HG02588 (cell line): Measurements from ENCODE around the gene NTNG2.

ENCODE experiments used
- ATAC-seq: cut with Tn5 transposase; IDR thresholded peaks from one replicate; pipeline ENCODE4 v1.9.1; 2021; ENCODE audit warnings: mild to moderate bottlenecking, moderate library complexity; ENCODE audit not compliant: unreplicated experiment

The NTNG2 gene

DNA sequence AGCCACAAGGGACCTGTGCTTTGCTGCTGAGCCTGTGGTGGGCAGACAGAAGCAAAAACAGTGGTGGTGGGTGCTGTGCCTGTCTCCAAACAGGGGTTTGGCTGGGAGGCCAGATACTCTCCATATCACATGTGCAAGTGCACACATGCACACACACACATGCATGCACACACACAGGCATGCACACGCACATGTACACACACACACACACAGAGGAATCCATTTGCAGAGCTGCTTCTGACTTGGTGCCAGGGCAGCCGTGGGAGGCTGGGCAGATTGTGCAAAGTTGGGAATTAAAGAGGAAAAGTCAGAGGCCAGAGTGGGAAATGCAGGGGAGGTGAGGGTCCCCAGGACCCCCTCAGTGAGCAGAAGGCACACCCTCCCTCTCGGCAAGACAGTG is 71.3 kb downstream of the NTNG2 start:
- no peak for ATAC-seq

DNA sequence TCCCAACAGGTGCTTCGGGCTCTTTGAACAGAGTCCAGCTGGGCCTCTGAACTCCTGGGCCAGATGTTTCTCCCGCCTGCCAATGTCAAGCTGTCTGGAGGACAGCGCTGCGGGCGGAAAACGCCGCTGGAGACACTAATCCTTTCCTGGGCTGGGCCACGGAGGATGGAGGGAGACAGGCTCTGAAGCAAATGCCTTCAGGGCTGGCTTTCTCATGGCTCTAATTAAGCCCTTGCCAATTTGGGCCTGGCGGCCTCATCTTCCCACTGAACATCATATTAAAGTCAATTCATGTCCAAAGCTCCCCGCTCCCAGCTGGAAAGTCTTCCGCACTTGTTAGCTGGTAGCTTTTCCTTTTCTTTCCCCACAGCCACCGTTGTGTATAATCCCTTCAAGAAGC is 72.7 kb downstream of the NTNG2 start:
- ATAC-seq: no peak

DNA sequence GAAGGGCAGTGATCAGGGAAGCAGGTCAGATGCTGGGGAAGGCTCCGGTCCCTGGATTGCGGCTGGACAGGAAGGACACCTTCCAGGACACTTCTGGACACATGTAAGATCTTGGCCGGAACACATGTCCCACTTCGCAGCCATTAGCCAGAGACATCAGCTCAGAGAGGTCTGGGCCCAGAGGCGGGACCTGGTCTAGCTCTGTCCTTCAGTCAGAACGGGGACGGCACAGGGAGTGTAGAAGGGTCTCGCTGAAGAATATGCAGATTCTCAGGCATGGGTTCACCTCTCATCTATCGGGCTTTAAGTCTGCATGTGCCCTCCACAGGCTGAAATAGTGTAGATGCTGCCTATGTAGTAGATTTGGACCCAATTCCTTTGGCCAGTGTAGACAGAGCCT is 73.3 kb downstream of the NTNG2 start:
- ATAC-seq: no peak

DNA sequence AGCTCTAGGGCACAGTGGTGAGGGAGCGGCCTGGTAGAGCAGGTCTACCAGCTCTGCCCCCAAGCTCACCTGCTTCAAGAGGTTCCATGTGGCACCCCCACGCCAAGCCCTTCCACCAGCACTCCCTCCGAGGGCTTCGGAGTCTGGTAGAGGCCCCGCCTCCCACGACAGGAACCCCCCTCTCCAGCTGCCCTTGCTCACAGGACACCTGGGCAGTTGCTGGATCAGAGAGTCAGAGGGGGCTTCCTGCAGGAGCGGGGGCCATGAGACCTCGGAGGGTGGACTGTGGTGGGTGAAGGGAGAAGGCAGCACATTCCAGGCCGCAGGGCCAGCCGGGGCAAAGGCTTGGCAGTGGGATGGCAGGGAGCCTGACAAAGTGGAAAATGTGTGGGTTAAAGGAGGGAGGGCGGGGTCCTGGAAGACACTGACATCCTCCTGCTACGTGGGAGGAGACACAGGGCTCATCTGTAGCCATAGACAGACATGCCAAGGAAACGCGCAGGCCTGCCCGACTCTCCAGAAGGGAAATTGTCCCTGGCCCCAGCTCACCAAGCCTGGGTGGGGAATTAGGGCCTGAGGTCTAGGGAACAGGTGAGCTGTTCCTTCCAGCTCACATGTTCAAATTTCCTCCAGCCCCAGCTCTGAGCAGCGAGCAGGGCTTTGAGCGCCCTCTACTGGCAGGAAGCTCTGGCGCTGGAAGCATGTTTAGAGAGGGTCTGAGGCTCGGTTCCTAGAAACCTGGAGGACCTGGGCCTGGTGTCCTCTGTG is 74.2 kb downstream of the NTNG2 start:
- no peak for ATAC-seq

DNA sequence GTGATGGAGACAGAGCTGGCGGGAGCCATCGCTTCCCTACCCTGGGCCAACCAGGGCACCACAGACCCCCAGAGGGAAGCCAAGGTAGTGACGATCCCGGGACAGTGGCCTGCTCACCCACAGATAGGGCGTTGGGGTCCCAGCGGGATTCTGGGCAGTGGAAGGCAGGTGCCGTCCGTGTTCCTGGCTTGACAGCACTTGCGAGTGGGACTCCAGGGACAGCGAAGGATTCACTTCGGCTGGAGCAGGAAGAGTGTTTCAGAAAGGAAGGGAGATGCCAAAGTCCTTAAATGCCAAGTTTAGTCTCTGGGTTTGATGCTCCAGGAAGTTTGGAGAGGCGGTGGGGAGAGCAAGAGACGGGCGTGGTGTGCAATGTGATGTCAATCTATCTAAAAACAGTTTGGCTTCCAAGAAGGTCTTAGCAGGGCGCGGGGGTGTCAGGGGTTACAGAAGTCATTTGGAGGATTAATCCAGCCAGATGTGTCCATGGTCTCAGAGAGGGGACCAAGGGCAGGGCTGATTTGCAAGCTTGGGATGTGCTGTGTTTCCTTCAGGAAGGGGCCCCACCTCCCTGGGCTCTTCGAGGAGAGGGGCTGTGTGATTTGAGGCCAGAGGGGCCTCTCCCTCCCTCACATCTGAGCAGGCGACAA is 74.9 kb downstream of the NTNG2 start:
- ATAC-seq: no peak

DNA sequence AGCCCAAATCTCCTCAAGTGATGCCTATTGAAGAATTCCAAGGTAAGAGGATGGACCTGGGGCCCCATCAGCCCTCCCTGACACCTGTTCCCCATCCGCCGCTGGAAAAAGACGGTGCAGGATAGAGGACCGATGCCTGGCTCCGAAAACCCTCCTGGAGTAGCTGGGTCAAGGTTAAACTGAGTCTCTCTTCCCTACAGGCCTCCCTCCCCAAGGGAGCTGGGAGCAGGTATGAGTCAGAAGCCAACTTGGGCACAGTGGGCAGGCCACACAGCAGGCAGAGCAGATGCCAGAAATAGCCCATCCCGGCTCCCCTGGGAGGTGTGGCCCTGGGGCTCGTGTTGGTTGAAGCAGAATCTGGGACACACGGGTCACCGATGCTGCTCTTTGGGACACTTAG is 75.6 kb downstream of the NTNG2 start:
- ATAC-seq: no peak

DNA sequence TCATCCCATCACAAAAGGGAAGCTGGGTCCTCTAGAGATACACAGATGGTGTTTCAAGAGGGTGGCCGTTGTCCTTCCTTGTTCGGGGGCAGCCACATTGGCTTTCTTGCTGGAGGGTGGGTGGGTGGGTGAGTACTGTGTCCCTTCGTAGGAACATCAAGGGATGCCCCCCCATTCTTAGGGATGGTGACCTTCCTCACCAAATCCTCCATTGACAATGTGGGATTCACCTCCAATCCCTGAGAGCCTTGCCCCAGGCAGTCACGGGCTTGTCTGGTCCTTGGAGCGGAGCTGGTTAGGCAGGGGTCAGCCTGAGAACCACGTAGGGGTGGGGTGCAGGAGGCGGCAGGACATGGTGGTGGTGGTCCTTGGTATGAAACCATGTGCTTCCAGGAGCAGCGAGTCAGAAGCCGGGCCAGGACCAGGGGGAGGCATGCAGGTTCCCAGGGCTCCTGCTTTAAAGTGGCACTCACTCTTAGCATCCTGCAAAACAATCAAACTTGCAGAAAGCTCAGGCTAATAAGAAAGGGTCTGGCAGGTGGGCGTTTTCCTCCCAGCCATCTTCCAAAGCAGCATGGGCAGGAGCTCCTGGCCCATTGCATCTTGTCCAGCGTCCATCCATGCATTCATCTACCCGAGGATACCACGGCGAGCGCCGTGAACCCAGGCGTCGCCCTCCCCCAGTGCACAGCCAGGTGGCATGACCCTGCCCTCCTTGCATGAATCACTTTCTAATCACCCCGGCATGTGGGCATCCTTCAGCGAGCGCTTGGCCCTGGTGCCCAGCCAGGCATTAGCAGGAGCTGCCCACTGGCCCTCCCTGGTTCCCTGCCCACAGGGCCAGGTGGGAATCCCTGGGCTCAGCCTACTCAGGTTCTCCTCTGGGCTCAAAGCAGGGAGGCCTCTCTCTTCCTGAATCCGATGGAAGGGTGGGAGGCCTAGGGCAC is 76.4 kb downstream of the NTNG2 start:
- ATAC-seq: no peak

DNA sequence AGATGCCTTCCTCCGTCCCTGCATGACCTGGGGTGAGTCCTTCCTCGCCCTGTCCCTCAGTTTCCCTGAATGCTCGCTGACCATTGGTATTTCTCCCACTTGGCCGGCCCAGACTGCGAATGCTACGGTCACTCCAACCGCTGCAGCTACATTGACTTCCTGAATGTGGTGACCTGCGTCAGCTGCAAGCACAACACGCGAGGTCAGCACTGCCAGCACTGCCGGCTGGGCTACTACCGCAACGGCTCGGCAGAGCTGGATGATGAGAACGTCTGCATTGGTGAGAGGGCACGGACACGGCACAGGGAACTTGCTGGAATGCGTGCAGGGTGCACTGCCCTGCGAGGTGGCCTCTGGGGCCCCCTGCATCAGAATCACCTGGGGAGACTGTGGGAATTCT is 77.1 kb downstream of the NTNG2 start:
- no peak for ATAC-seq

DNA sequence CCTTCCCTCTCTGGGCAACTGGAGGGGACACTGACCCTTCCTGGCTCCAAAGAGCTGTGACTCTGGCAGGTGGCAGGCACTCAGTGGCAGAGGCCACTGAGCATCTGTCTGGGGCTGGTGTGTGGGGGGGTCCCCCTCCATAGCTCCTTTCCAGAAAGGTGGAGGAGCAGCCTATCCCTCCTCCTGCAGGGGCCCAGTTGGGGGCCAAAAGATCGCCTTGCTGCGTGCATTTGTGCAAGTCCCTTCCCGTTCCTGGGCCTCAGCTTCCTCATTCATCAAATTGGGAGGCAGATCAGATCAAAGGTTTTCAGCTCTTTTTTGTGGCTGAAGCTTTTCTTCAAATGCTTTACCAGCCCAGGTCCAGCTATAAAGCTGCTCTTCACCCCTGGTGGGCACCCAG is 77.7 kb downstream of the NTNG2 start:
- ATAC-seq: no peak

DNA sequence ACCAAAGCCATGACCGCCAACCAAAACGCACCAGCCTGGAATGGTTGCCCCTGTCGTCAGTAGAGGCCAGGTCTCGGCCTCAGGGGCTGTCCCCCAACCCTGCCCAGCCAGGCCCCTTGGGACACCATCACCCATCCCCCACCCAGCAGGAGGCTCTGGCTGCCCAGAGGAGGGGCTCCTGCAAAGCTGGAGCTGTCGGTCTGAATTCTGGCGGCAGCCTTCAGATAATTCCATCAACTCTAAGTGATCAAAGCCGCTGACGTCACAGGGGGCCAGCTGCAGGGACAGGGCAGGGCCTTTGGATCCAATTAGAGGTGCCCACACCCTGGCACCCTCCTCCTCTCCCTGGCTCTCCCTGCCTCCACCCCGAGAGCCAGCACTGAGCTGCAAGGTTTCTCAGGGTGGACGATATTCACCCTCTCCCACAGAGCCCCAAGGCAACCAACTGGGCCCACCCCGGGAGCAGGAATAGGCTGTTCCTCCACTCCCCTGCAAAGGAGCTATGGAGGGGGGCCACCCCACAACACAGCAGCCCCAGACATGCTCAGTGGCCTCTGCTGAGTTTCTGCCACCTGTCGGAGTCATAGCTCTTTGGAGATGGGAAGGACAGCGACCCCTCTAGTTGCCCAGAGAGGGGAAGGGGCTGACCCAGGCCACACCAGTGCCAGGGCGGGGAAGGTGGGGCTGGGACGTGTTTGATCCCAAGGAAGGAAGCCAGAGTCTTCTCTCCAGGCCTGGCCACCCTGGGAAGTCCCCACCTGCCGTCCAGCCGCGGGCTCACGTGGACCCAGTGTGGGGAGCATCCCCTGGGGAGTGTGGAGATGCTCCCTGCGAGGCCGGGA is 78.4 kb downstream of the NTNG2 start:
- no peak for ATAC-seq

DNA sequence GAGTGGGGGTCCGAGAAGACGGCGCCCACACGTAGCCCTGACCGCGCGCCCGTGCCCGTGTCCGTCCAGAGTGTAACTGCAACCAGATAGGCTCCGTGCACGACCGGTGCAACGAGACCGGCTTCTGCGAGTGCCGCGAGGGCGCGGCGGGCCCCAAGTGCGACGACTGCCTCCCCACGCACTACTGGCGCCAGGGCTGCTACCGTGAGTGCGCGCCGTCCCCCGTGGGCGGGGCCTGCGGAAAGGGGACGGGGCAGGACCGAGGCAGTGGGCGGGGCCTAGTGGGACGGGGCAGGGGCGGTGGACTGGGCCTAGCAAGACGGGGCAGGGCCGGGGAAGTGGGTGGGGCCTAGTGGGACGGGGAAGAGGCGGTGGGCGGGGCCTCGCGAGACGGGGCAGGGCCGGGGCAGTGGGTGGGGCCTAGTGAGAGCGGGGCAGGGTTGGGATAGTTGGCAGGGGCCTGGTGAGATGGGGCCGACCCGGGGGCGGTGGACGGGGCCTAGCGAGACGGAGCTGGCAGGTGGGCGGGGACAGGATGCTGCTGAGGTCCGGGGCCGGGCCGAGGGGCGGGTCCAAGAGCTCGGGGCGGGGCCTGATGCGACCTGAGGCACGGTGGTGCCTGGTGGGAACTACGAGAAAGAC is 79.1 kb downstream of the NTNG2 start:
- peak; percentile 68 for ATAC-seq

DNA sequence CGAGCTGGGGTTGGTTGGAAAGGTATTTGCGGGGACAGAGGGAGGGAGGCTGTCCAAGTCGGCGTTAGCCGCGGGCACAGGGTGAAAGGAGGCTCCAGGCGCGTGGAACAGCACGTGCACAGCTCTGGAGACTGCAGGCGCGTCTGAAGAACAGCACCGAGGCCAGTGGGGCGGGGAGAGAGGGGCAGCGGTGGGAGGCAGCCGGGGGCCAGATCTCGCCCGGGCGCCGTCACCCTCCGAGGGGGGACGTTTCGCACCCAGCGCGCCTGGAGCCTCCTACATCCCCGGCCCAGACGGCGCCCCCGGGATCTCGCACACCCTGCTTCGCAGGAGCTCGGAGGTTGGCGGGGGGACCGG is 79.6 kb downstream of the NTNG2 start:
- peak; percentile 15 for ATAC-seq

DNA sequence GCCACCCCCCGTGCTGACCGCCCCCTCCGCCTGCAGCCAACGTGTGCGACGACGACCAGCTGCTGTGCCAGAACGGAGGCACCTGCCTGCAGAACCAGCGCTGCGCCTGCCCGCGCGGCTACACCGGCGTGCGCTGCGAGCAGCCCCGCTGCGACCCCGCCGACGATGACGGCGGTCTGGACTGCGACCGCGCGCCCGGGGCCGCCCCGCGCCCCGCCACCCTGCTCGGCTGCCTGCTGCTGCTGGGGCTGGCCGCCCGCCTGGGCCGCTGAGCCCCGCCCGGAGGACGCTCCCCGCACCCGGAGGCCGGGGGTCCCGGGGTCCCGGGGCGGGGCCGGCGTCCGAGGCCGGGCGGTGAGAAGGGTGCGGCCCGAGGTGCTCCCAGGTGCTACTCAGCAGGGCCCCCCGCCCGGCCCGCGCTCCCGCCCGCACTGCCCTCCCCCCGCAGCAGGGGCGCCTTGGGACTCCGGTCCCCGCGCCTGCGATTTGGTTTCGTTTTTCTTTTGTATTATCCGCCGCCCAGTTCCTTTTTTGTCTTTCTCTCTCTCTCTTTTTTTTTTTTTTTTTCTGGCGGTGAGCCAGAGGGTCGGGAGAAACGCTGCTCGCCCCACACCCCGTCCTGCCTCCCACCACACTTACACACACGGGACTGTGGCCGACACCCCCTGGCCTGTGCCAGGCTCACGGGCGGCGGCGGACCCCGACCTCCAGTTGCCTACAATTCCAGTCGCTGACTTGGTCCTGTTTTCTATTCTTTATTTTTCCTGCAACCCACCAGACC is 80.2 kb downstream of the NTNG2 start:
- ATAC-seq: peak; percentile 8

DNA sequence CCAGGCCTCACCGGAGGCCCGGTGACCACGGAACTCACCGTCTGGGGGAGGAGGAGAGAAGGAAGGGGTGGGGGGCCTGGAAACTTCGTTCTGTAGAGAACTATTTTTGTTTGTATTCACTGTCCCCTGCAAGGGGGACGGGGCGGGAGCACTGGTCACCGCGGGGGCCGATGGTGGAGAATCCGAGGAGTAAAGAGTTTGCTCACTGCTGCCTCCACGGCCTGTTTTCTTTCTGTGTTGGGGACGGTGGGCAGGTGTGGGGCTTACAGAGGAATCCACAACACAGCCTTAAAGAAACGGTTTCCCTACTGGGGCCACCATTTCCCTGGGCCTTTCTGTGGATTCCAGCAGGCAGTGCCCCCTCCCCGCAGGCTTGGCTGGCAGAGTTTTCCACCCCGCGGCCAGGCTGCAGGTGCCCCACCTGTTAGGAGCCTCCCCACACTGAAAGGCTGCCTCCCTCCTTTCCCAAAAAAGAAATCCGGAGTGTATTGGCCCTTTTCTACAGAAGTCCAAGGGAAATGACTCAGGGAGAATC is 80.8 kb downstream of the NTNG2 start:
- no peak for ATAC-seq

DNA sequence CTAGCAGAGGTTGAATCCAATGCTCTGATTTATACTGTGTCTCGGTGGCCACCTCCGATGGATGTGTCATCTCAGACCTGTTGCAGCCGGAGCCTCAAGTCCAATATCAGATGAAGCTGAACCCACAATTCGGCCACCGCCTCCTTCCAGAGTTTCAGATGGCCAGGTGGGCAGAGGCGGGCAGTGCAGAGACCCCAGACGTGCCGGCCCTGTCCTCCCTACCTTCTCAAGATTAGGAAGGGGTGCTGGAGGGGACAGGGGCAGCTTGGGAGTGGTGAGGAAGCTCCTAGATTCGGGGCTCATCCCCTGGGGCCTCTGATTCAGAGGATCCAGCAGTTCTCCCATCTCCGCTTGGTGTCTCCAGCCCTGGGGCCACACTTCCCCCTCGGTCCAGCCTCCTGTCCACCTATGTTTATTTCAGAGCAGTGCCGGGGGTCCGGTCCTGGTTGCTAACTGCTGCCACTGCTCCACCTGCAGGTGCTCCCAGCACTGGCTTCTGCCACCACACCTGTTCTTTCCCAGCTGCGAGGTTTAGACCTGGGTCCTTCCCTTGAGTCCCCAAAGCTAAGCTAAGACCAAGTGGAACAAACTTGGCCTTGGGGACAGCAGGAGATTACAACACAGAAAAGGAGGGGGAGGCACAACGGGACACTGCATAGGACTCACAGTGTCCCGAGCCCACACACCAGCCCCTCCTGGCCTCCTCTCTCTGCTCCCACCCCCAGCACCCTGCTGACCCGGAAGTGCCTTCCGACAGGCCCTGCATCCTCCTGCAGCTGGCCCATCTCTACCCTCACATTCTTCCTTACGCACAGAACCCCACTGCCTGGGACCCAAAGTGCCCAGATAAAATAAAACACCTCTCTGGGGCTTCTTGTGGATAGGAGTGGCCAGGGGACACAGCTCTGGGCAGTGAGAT is 81.6 kb downstream of the NTNG2 start:
- ATAC-seq: no peak

DNA sequence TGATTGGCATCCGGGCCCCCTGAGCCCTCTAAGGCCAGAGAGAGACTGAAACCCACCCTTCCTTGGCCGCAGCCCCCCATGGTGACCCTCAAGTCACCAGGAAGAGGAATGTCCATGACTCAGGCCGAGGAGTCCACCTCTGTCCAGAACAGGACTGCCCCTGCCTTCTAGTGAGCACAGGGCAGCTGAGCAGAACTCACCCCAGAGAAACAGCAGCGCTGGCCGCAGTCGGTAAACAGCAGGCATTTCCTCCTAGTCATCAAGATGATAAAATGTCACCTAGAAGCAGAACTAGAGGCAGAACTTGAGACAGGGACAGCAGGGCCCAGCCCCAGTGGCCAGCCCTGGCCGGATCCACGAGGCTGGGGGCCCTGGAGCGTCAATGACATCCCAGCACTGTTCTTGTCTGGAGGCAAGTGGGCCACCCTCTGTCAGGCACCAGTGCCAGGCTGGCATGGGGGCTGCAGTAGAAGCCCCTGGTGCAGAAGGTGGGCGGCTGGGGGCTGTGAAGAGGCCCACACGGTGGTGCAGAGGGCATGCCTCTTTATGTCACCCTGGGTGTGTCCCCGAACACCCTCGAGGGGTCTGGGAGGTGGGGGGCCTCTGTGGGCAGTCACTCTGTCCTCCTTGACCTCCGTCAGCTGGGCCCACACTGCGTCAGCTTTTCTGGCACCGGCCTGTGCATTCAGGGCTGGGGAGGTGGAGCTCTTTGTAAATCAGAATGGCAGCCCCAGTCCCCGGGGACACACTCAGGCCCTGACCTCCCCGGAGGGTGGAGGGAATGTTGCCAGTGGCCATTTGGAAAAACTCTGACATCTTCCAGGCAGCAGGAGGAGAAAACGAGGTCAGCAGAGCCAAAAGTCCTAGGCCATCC is 83.0 kb downstream of the NTNG2 start:
- ATAC-seq: no peak

DNA sequence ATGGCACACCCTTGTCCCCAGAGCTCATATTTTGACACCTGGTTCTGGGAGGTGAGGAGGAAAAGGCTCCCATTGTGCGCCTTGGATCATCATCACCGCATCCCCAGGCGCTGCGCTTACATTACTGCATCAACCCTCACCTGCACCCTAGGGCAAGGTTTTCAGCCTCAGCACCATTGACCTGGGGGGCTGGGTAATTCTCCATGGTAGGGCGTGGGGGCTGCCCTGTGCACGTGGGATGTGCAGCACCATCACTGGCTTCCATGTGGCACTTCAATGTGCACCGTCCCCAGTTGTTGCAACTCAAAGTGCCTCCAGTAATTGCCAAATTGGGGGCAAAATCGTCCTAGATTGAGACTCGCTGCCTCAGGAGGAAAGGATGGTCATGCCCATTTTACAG is 83.6 kb downstream of the NTNG2 start:
- ATAC-seq: no peak
